Endothelial cell of umbilical vein (primary cell): ENCODE results near the gene ATG7. TPM values are rescaled to one million over a fixed set of nuclear protein-coding genes. Genes with fewer than 3 reads are reported as not detected.

ENCODE experiments used
- BruUV-seq: library from RNA; stranded (reverse); fragments of 400-500 nt; replicated peaks from 2 replicates; lab custom pipeline; 2021; lab: Mats Ljungman, UMichigan
- CTCF ChIA-PET: fragments of 300-600, 350-600 bp; sonication (Branson Sonifier 250); formaldehyde crosslinking; loops from one replicate; lab custom pipeline; 2021; ENCODE audit warnings: antibody characterized with exemption, inconsistent platforms; lab: Charles Lee
- POLR2A ChIA-PET: fragments of 300-600, 350-600 bp; sonication (Branson Sonifier 250); formaldehyde crosslinking; loops from one replicate; lab custom pipeline; 2021; ENCODE audit warnings: antibody characterized with exemption, inconsistent platforms; lab: Charles Lee
- DNase-seq: peaks from one replicate; pipeline ENCODE4 v3.0.0-alpha.2; 2011; ENCODE audit warnings: low read depth, low spot score
- FAIRE-seq: peaks from 2 replicates; lab custom pipeline; 2011; peaks lifted over from hg19 to GRCh38; lab: Jason Lieb, UNC
- H2AFZ ChIP-seq: 2 replicates; pipeline ENCODE4 v1.6.0; 2012; ENCODE audit warnings: low read depth, low read length, control low read depth, inconsistent platforms
- H3K27ac ChIP-seq: 2 replicates; pipeline ENCODE4 v1.5.1; 2011; ENCODE audit warnings: low read depth, mild to moderate bottlenecking, control low read depth, low read length, moderate library complexity; ENCODE audit not compliant: insufficient read depth
- H3K27me3 ChIP-seq, 2 experiments: 2 replicates each; pipeline versions ENCODE4 v1.6.0 to v1.6.1; 2011; ENCODE audit warnings: low read length in 2 of 2, mixed read lengths in 1 of 2; ENCODE audit not compliant: control insufficient read depth in 2 of 2, insufficient read depth in 2 of 2
- H3K36me3 ChIP-seq, 2 experiments: 2 replicates in 1 of 2; 3 replicates in 1 of 2; pipeline ENCODE4 v1.5.1; 2011; ENCODE audit warnings: low read length in 2 of 2, mild to moderate bottlenecking in 1 of 2, moderate library complexity in 1 of 2; ENCODE audit not compliant: control insufficient read depth in 2 of 2, insufficient read depth in 2 of 2; ENCODE audit errors: extremely low read depth in 1 of 2
- H3K4me1 ChIP-seq: 3 replicates; pipeline ENCODE4 v1.5.1; 2011; ENCODE audit warnings: mild to moderate bottlenecking, low read length; ENCODE audit not compliant: control insufficient read depth, insufficient read depth; ENCODE audit errors: extremely low read depth
- H3K4me2 ChIP-seq: 2 replicates; pipeline ENCODE4 v1.6.1; 2011; ENCODE audit warnings: low read length, control low read depth, mixed read lengths; ENCODE audit not compliant: insufficient read depth
- H3K4me3 ChIP-seq, 3 experiments: fragments of 200-600 bp in 1 of 3; sonication (generic), shearing (Covaris generic) in 1 of 3; replicated peaks in 1 of 3; 2 replicates each; pipeline ENCODE4 v1.5.1; 2011 to 2016; ENCODE audit warnings: control low read depth in 3 of 3, low read length in 3 of 3, mild to moderate bottlenecking in 2 of 3, inconsistent platforms in 1 of 3, low read depth in 1 of 3, moderate library complexity in 1 of 3; ENCODE audit not compliant: insufficient read depth in 1 of 3
- H3K79me2 ChIP-seq: 2 replicates; pipeline ENCODE4 v1.6.0; 2012; ENCODE audit warnings: low read length, inconsistent platforms; ENCODE audit not compliant: control insufficient read depth, insufficient read depth
- H3K9ac ChIP-seq: replicated peaks from 2 replicates; pipeline ENCODE3; 2011; ENCODE audit warnings: low read length, control low read depth; ENCODE audit not compliant: insufficient read depth; ENCODE audit errors: extremely low read depth
- H3K9me1 ChIP-seq: replicated peaks from 3 replicates; pipeline ENCODE4 v1.6.0; 2011; ENCODE audit warnings: mild to moderate bottlenecking, low read length; ENCODE audit not compliant: control insufficient read depth, insufficient read depth; ENCODE audit errors: extremely low read depth
- H3K9me3 ChIP-seq: replicated peaks from 2 replicates; pipeline ENCODE4 v1.5.1; 2012; ENCODE audit warnings: low read length, inconsistent platforms; ENCODE audit not compliant: control insufficient read depth, insufficient read depth
- H4K20me1 ChIP-seq: replicated peaks from 2 replicates; pipeline ENCODE3; 2011; ENCODE audit warnings: mild to moderate bottlenecking, low read length; ENCODE audit not compliant: control insufficient read depth, insufficient read depth; ENCODE audit errors: extremely low read depth
- CTCF ChIP-seq, 2 donors: IDR thresholded peaks; 1 replicate in 1 of 2; 2 replicates in 1 of 2; pipeline ENCODE4 v1.5.1; 2011; ENCODE audit warnings: low read length in 2 of 2, mild to moderate bottlenecking in 2 of 2, moderate library complexity in 2 of 2, control low read depth in 1 of 2, inconsistent platforms in 1 of 2, low read depth in 1 of 2; ENCODE audit not compliant: insufficient read depth in 1 of 2; ENCODE audit errors: extremely low read depth in 1 of 2
- EZH2 ChIP-seq: IDR thresholded peaks from 2 replicates; pipeline ENCODE4 v1.6.1; 2012; ENCODE audit warnings: borderline replicate concordance, low read depth, mild to moderate bottlenecking, moderate library complexity, low read length, inconsistent platforms; ENCODE audit not compliant: severe bottlenecking
- GATA2 ChIP-seq: IDR thresholded peaks from 2 replicates; pipeline ENCODE4 v1.7.0; 2011; ENCODE audit warnings: low read depth, mild to moderate bottlenecking, moderate library complexity, mixed read lengths, low read length; ENCODE audit not compliant: insufficient read length, insufficient read depth
- JUN ChIP-seq: IDR thresholded peaks from 2 replicates; pipeline ENCODE4 v1.6.1; 2011; ENCODE audit warnings: borderline replicate concordance, low read depth; ENCODE audit not compliant: insufficient read length, insufficient read depth
- MAX ChIP-seq: IDR thresholded peaks from 2 replicates; pipeline ENCODE4 v1.6.1; 2011; ENCODE audit not compliant: insufficient read depth, insufficient read length
- MYC ChIP-seq: IDR thresholded peaks from one replicate; pipeline ENCODE4 v1.6.1; 2011; ENCODE audit warnings: mild to moderate bottlenecking, low read depth, low read length
- POLR2AphosphoS5 ChIP-seq: IDR thresholded peaks from 2 replicates; pipeline ENCODE4 v1.6.1; 2012; ENCODE audit warnings: low read depth, mild to moderate bottlenecking, control low read depth, low read length, moderate library complexity; ENCODE audit not compliant: insufficient read depth
- dilution Hi-C: fragments of 300-500 bp; cut with MboI; formaldehyde crosslinking; loops from one replicate; pipeline ENCODE4 v1.15.0; 2019; ENCODE audit warnings: low sequenced_read_pairs; ENCODE audit not compliant: extremely low pct_ligation_motif_present
- intact Hi-C: fragments of 100-400 bp; cut with micrococcal nuclease; formaldehyde crosslinking; loops from one replicate; pipeline ENCODE4 v1.10.0; 2022
- polyA plus RNA-seq, 4 experiments: library from polyadenylated mRNA; depleted of rRNA in 3 of 4; stranded (reverse) in 3 of 4; unstranded in 1 of 4; fragments of >200 nt; gene quantifications; 2 replicates each; pipeline versions ENCODE4 v1.2.1 to v1.2.3, GENCODE V29; 2011 to 2012; ENCODE audit warnings: missing spikeins in 1 of 4
- total RNA-seq: library from RNA; stranded (reverse); gene quantifications from 2 replicates; pipeline ENCODE4 v1.2.3, GENCODE V29; 2021

The ATG7 gene
- total and polyA plus RNA-seq, 2 donors (not counting 3 experiments of a cell fraction or from before 2014, with no cell fraction given): 30.8 to 48.3 TPM

GRCh38 chr3:11381141-11381540, 108.9 kb downstream of the ATG7 start:
- no peak overlapping the region for H2AFZ ChIP-seq
- no peaks in the 10 kb centered on the region for H3K27me3 ChIP-seq
- TF ChIP-seq EZH2 (no peak), POLR2AphosphoS5 (no peak), CTCF (IDR thresholded peaks at IDR 0.05; ENCODE audit: extremely low read depth in 1 of 2, insufficient read depth in 1 of 2, low read depth in 1 of 2, low read length in 2 of 2) (no peak), JUN (no peak), GATA2 (no peak), MYC (no peak), MAX (no peak)
- no peaks in the 10 kb centered on the region for H3K36me3 ChIP-seq
- H3K4me3 ChIP-seq: no peak overlapping the region
- POLR2A ChIA-PET: no interaction called here
- H3K4me1 ChIP-seq: peaks cover 30% of the 10 kb centered on the region
- peak overlapping the region; percentile 96 for H3K4me2 ChIP-seq
- intact Hi-C loops (no loop called here), dilution Hi-C loops (no loop called here)
- no peaks in the 10 kb centered on the region for H4K20me1 ChIP-seq
- no peak for DNase-seq
- CTCF ChIA-PET: interaction anchor here (0.9 to 6.5 kb wide), 9 partner anchors 11 to 423 kb away, joined by 3 to 189 read pairs (median 20); partner anchors contain the start of gene VGLL4
- no peaks in the 10 kb centered on the region for H3K9me3 ChIP-seq
- H3K9me1 ChIP-seq: no peaks in the 10 kb centered on the region
- BruUV-seq: no TSS peak
- H3K27ac ChIP-seq: peak overlapping the region; percentile 98
- no peaks in the 10 kb centered on the region for H3K79me2 ChIP-seq
- H3K9ac ChIP-seq: no peak overlapping the region
- FAIRE-seq: no peak
